ENCODE results near the gene ZSCAN2. TPM values are rescaled to one million over a fixed set of nuclear protein-coding genes. Genes with fewer than 3 reads are reported as not detected.
"Not testable (repeated sequence)": the region's sequence is repeated elsewhere in the genome, so short reads cannot be mapped to it uniquely, and the experiment has no call there.

Gene ZSCAN2
- total RNA-seq: 4.8 TPM
- polyA plus RNA-seq: 10 to 100 TPM in 2 of 4 donors, 1 to 10 TPM in 2; 6.9 to 12.4 (median 9.4) TPM

- Mint-ChIP-seq H3K27me3 (no peaks in the 10 kb centered on the region), H3K9me3 (no peaks in the 10 kb centered on the region), H3K36me3 (peaks cover 18% of the 10 kb centered on the region), H3K27ac (peak within 1 kb of the TSS; percentile 91 to 97 (median 93)), H3K4me3 (peak within 1 kb of the TSS; percentile 94 to 98 (median 96)), H3K4me1 (peaks cover 14 to 88% (median 54%) of the 10 kb centered on the region in 4 donors)
- Histone ChIP-seq H3K9me3 (ENCODE audit: control insufficient read depth in 2 of 2, low read length in 2 of 2) (no peaks in the 10 kb centered on the region), H3K36me3 (ENCODE audit: control insufficient read depth, insufficient read depth, low read length) (peaks cover 2% of the 10 kb centered on the region), H3K4me1 (ENCODE audit: control insufficient read depth, insufficient read depth, low read length, poor library complexity, severe bottlenecking) (peaks cover 61% of the 10 kb centered on the region), H3K4me3 (ENCODE audit: low read depth, low read length) (peak within 1 kb of the TSS; percentile 93), H3K27me3 (ENCODE audit: control insufficient read depth, insufficient read depth, low read length) (no peaks in the 10 kb centered on the region), H3K27ac (ENCODE audit: insufficient read depth, low read length, poor library complexity, severe bottlenecking) (peak within 1 kb of the TSS; percentile 61)
- peak; percentile 92 to 94 (median 93) for DNase-seq
- ATAC-seq (ENCODE audit: low read depth in 2 of 2): peak; percentile 97
These were observed at the start of gene ZSCAN2 for GRCh38 chr15:84600687-84601554. TSS of gene ZSCAN2 (plus strand) at chr15:84601009. CDS start at chr15:84603928, 2,919 bp downstream.

GRCh38 chr15:84551624-84552023 lies 49.2 kb upstream of the ZSCAN2 start:
- not testable (repeated sequence) for H3K9me3 ChIP-seq (ENCODE audit: control insufficient read depth in 2 of 2, low read length in 2 of 2); H3K36me3 ChIP-seq (ENCODE audit: control insufficient read depth, insufficient read depth, low read length); H3K27me3 ChIP-seq (ENCODE audit: control insufficient read depth, insufficient read depth, low read length); DNase-seq; H3K4me1 ChIP-seq (ENCODE audit: control insufficient read depth, insufficient read depth, low read length, poor library complexity, severe bottlenecking); H3K4me3 ChIP-seq (ENCODE audit: low read depth, low read length); ATAC-seq (ENCODE audit: low read depth in 2 of 2); H3K27ac ChIP-seq (ENCODE audit: insufficient read depth, low read length, poor library complexity, severe bottlenecking); H3K27ac Mint-ChIP-seq; H3K27me3 Mint-ChIP-seq; H3K9me3 Mint-ChIP-seq; H3K4me3 Mint-ChIP-seq
- Mint-ChIP-seq H3K36me3 (peaks cover 26% of the 10 kb centered on the region), H3K4me1 (peaks cover 13 to 39% (median 16%) of the 10 kb centered on the region in 4 donors)

DNA sequence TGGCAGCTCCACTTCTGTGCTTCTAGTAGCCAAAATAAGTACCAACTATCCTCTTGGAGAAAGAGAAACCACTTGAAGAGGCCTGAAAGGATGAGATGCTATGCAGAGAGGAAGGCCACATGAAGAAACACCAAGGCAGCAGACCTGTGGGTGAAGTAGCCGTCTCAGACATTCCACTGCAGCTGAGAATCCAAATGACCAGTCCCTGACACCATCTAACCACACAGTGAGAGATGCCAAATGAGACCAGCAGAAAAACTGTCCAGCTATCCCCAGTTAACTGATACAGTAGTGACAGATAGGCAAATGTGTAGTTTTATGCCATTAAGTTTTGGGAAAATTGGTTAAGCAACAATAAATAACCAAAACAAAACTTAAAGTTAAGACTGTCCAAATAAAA lies 47.9 kb upstream of the ZSCAN2 start:
- Histone ChIP-seq H3K27ac (ENCODE audit: insufficient read depth, low read length, poor library complexity, severe bottlenecking) (no peak overlapping the region), H3K27me3 (ENCODE audit: control insufficient read depth, insufficient read depth, low read length) (no peaks in the 10 kb centered on the region), H3K4me1 (ENCODE audit: control insufficient read depth, insufficient read depth, low read length, poor library complexity, severe bottlenecking) (no peaks in the 10 kb centered on the region), H3K9me3 (ENCODE audit: control insufficient read depth in 2 of 2, low read length in 2 of 2) (no peaks in the 10 kb centered on the region), H3K36me3 (ENCODE audit: control insufficient read depth, insufficient read depth, low read length) (no peaks in the 10 kb centered on the region), H3K4me3 (ENCODE audit: low read depth, low read length) (no peak overlapping the region)
- H3K4me3 Mint-ChIP-seq: no peak overlapping the region
- H3K36me3 Mint-ChIP-seq: peaks cover 26% of the 10 kb centered on the region
- no peaks in the 10 kb centered on the region for H3K27me3 Mint-ChIP-seq
- peaks cover 13 to 33% (median 14%) of the 10 kb centered on the region in 4 donors for H3K4me1 Mint-ChIP-seq
- H3K9me3 Mint-ChIP-seq: peaks cover 0 to 2% (median 0%) of the 10 kb centered on the region in 7 donors
- no peak overlapping the region for H3K27ac Mint-ChIP-seq
- DNase-seq (no peak), ATAC-seq (ENCODE audit: low read depth in 2 of 2) (no peak)

- not testable (repeated sequence) for H3K9me3 ChIP-seq (ENCODE audit: control insufficient read depth in 2 of 2, low read length in 2 of 2); H3K27ac Mint-ChIP-seq; H3K27me3 Mint-ChIP-seq; H3K4me3 ChIP-seq (ENCODE audit: low read depth, low read length); H3K4me1 ChIP-seq (ENCODE audit: control insufficient read depth, insufficient read depth, low read length, poor library complexity, severe bottlenecking); H3K27ac ChIP-seq (ENCODE audit: insufficient read depth, low read length, poor library complexity, severe bottlenecking); ATAC-seq (ENCODE audit: low read depth in 2 of 2); H3K27me3 ChIP-seq (ENCODE audit: control insufficient read depth, insufficient read depth, low read length); DNase-seq; H3K9me3 Mint-ChIP-seq; H3K4me3 Mint-ChIP-seq; H3K36me3 ChIP-seq (ENCODE audit: control insufficient read depth, insufficient read depth, low read length)
- peaks cover 20% of the 10 kb centered on the region for H3K36me3 Mint-ChIP-seq
- peaks cover 10 to 30% (median 15%) of the 10 kb centered on the region in 4 donors for H3K4me1 Mint-ChIP-seq
These were observed 44.1 kb upstream of the ZSCAN2 start for GRCh38 chr15:84556690-84557089.

GRCh38 chr15:84568021-84568420 lies 32.8 kb upstream of the ZSCAN2 start:
- not testable (repeated sequence) for ATAC-seq (ENCODE audit: low read depth in 2 of 2); H3K27ac Mint-ChIP-seq; H3K9me3 Mint-ChIP-seq; DNase-seq; H3K27me3 ChIP-seq (ENCODE audit: control insufficient read depth, insufficient read depth, low read length); H3K27me3 Mint-ChIP-seq; H3K4me3 ChIP-seq (ENCODE audit: low read depth, low read length); H3K4me1 ChIP-seq (ENCODE audit: control insufficient read depth, insufficient read depth, low read length, poor library complexity, severe bottlenecking); H3K36me3 Mint-ChIP-seq; H3K36me3 ChIP-seq (ENCODE audit: control insufficient read depth, insufficient read depth, low read length); H3K9me3 ChIP-seq (ENCODE audit: control insufficient read depth in 2 of 2, low read length in 2 of 2); H3K27ac ChIP-seq (ENCODE audit: insufficient read depth, low read length, poor library complexity, severe bottlenecking)
- peaks cover 0 to 12% (median 8%) of the 10 kb centered on the region in 4 donors for H3K4me1 Mint-ChIP-seq
- peak overlapping the region in 1 of 4 donors; percentile 38 for H3K4me3 Mint-ChIP-seq

GRCh38 chr15:84570164-84570735 lies 30.6 kb upstream of the ZSCAN2 start:
- Histone ChIP-seq H3K36me3 (ENCODE audit: control insufficient read depth, insufficient read depth, low read length) (no peaks in the 10 kb centered on the region), H3K27ac (ENCODE audit: insufficient read depth, low read length, poor library complexity, severe bottlenecking) (peak overlapping the region; percentile 33), H3K4me1 (ENCODE audit: control insufficient read depth, insufficient read depth, low read length, poor library complexity, severe bottlenecking) (peaks cover 6% of the 10 kb centered on the region), H3K27me3 (ENCODE audit: control insufficient read depth, insufficient read depth, low read length) (no peaks in the 10 kb centered on the region), H3K9me3 (ENCODE audit: control insufficient read depth in 2 of 2, low read length in 2 of 2) (no peaks in the 10 kb centered on the region), H3K4me3 (ENCODE audit: low read depth, low read length) (peak overlapping the region; percentile 37)
- ATAC-seq (ENCODE audit: low read depth in 2 of 2): peak; percentile 40 to 43
- H3K36me3 Mint-ChIP-seq: no peaks in the 10 kb centered on the region
- peaks cover 8% of the 10 kb centered on the region for H3K27me3 Mint-ChIP-seq
- H3K4me1 Mint-ChIP-seq: peaks cover 0 to 12% (median 8%) of the 10 kb centered on the region in 4 donors
- no peaks in the 10 kb centered on the region for H3K9me3 Mint-ChIP-seq
- peak; percentile 16 to 70 (median 28) for DNase-seq
- H3K4me3 Mint-ChIP-seq: peak overlapping the region; percentile 57 to 95 (median 90)
- peak overlapping the region; percentile 78 to 85 (median 82) for H3K27ac Mint-ChIP-seq

DNA sequence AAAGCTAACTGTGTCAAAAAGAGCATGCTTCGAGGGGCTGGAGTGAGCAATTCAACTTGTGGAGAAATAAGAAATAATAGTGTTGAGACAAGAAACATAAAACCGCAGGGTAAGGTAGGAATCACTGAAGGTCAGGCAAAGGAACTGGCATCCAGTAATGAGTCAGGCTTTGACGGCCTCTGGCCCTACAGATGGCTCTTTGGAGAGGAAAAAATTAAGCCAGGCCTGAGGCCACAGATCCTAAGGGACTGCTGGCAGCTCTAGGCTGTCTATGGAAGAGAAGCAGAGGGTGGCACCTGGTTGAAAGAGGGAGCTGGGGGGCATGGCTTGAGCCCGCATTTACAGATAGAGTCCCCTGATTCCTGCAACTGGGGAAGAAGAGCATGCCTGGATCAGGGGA lies 28.6 kb upstream of the ZSCAN2 start:
- no peak overlapping the region for H3K4me3 ChIP-seq (ENCODE audit: low read depth, low read length)
- peaks cover 0 to 12% (median 7%) of the 10 kb centered on the region in 4 donors for H3K4me1 Mint-ChIP-seq
- no peaks in the 10 kb centered on the region for H3K9me3 Mint-ChIP-seq
- H3K4me3 Mint-ChIP-seq: peak overlapping the region in 2 of 4 donors; percentile 38 to 57
- DNase-seq (no peak), ATAC-seq (ENCODE audit: low read depth in 2 of 2) (no peak)
- no peaks in the 10 kb centered on the region for H3K9me3 ChIP-seq (ENCODE audit: control insufficient read depth in 2 of 2, low read length in 2 of 2)
- H3K27ac Mint-ChIP-seq: peak overlapping the region in 2 of 3 donors; percentile 62 to 78
- no peaks in the 10 kb centered on the region for H3K36me3 ChIP-seq (ENCODE audit: control insufficient read depth, insufficient read depth, low read length)
- H3K27me3 ChIP-seq (ENCODE audit: control insufficient read depth, insufficient read depth, low read length): no peaks in the 10 kb centered on the region
- peaks cover 8% of the 10 kb centered on the region for H3K27me3 Mint-ChIP-seq
- H3K36me3 Mint-ChIP-seq: no peaks in the 10 kb centered on the region
- peaks cover 6% of the 10 kb centered on the region for H3K4me1 ChIP-seq (ENCODE audit: control insufficient read depth, insufficient read depth, low read length, poor library complexity, severe bottlenecking)
- H3K27ac ChIP-seq (ENCODE audit: insufficient read depth, low read length, poor library complexity, severe bottlenecking): no peak overlapping the region

All from CD4-positive, CD25-positive, alpha-beta regulatory T cell (primary cell).